GM23338 (cell line): ENCODE measurements around the gene NEU2. TPM values are rescaled to one million over a fixed set of nuclear protein-coding genes. Genes with fewer than 3 reads are reported as not detected.

ENCODE experiments used
- ATAC-seq: fragments of 200-7000 bp; cut with Tn5 transposase; 3 replicates; pipeline ENCODE4 v1.9.1; 2020
- DNase-seq: peaks from one replicate; pipeline ENCODE4 v3.0.0-alpha.2; 2015; ENCODE audit warnings: low spot score
- H2AFZ ChIP-seq: fragments of 200-600 bp; sonication (generic); 2 replicates; pipeline ENCODE4 v1.8.0; 2016; ENCODE audit warnings: antibody characterized with exemption, mild to moderate bottlenecking, moderate library complexity
- H3F3A ChIP-seq: fragments of 200-600 bp; sonication (generic); replicated peaks from 2 replicates; pipeline ENCODE4 v1.8.0; 2017; ENCODE audit warnings: antibody characterized with exemption, mixed run types, low read depth
- H3K27ac ChIP-seq: fragments of 200-600 bp; sonication (generic); 2 replicates; pipeline ENCODE4 v1.6.1; 2016; ENCODE audit warnings: low read depth
- H3K27me3 ChIP-seq: fragments of 200-600 bp; sonication (generic); 2 replicates; pipeline ENCODE4 v1.8.0; 2016; ENCODE audit warnings: mild to moderate bottlenecking, mixed run types, moderate library complexity; ENCODE audit not compliant: insufficient read depth
- H3K36me3 ChIP-seq: fragments of 200-600 bp; sonication (generic); 2 replicates; pipeline ENCODE4 v1.8.0; 2016; ENCODE audit warnings: mild to moderate bottlenecking; ENCODE audit not compliant: insufficient read depth
- H3K4me1 ChIP-seq: fragments of 200-600 bp; sonication (generic); 2 replicates; pipeline ENCODE4 v1.8.0; 2016; ENCODE audit warnings: mild to moderate bottlenecking, moderate library complexity; ENCODE audit not compliant: insufficient read depth
- H3K4me2 ChIP-seq: fragments of 200-600 bp; sonication (generic); 2 replicates; pipeline ENCODE4 v1.7.1; 2017; ENCODE audit warnings: mixed run types
- H3K4me3 ChIP-seq: fragments of 200-600 bp; sonication (generic); 2 replicates; pipeline ENCODE4 v1.6.1; 2016; ENCODE audit warnings: mixed run types
- H3K79me2 ChIP-seq: fragments of 200-600 bp; sonication (generic); replicated peaks from 2 replicates; pipeline ENCODE4 v1.8.0; 2017; ENCODE audit warnings: mild to moderate bottlenecking; ENCODE audit not compliant: insufficient read depth
- H3K9me2 ChIP-seq: fragments of 200-600 bp; sonication (generic); 2 replicates; pipeline ENCODE4 v1.8.0; 2017; ENCODE audit not compliant: insufficient read depth
- H4K20me1 ChIP-seq: fragments of 200-600 bp; sonication (generic); replicated peaks from 2 replicates; pipeline ENCODE4 v1.8.0; 2017; ENCODE audit warnings: mild to moderate bottlenecking; ENCODE audit not compliant: insufficient read depth
- H3K27ac Mint-ChIP-seq: 2 replicates; pipeline ENCODE4 v1.8.0; 2020; ENCODE audit warnings: inconsistent platforms, mild to moderate bottlenecking, moderate library complexity, mixed read lengths
- H3K27me3 Mint-ChIP-seq: 3 replicates; pipeline ENCODE4 v1.8.0; 2022; ENCODE audit warnings: low read depth, mild to moderate bottlenecking, moderate library complexity, mixed read lengths, inconsistent platforms; ENCODE audit not compliant: insufficient read depth, poor library complexity
- H3K36me3 Mint-ChIP-seq: 3 replicates; pipeline ENCODE4 v1.8.0; 2021; ENCODE audit warnings: low read depth, mild to moderate bottlenecking, inconsistent platforms, moderate library complexity, mixed read lengths
- H3K4me1 Mint-ChIP-seq: 3 replicates; pipeline ENCODE4 v1.8.0; 2020; ENCODE audit warnings: mild to moderate bottlenecking, inconsistent platforms, mixed read lengths
- H3K4me3 Mint-ChIP-seq: 3 replicates; pipeline ENCODE4 v1.8.0; 2021; ENCODE audit warnings: moderate library complexity, mild to moderate bottlenecking, inconsistent platforms, mixed read lengths
- H3K9me3 Mint-ChIP-seq: 3 replicates; pipeline ENCODE4 v1.8.0; 2020; ENCODE audit warnings: moderate library complexity, mild to moderate bottlenecking, inconsistent platforms, mixed read lengths
- CTCF ChIP-seq, 2 experiments: fragments of 200-600 bp in 1 of 2; sonication (generic) in 1 of 2; conservative IDR thresholded peaks; 2 replicates each; pipeline versions ENCODE4 v1.5.1 to v1.6.1; 2016 to 2017; ENCODE audit warnings: antibody characterized with exemption in 2 of 2, low read depth in 2 of 2, mild to moderate bottlenecking in 2 of 2, moderate library complexity in 1 of 2
- ETS1 ChIP-seq: IDR thresholded peaks from 2 replicates; pipeline ENCODE4 v1.6.1; 2016; ENCODE audit warnings: antibody characterized with exemption
- EZH2 ChIP-seq: fragments of 200-600 bp; sonication (generic); IDR thresholded peaks from one replicate; pipeline ENCODE4 v1.8.0; 2017; ENCODE audit warnings: antibody characterized with exemption, mild to moderate bottlenecking, low read depth; ENCODE audit not compliant: unreplicated experiment
- EZH2phosphoT487 ChIP-seq: fragments of 200-600 bp; sonication (generic); IDR thresholded peaks from one replicate; pipeline ENCODE4 v1.8.1; 2018; ENCODE audit warnings: antibody characterized with exemption; ENCODE audit not compliant: unreplicated experiment
- JUNB ChIP-seq: IDR thresholded peaks from one replicate; pipeline ENCODE4 v1.6.1; 2016; ENCODE audit warnings: antibody characterized with exemption; ENCODE audit not compliant: unreplicated experiment
- NANOG ChIP-seq: IDR thresholded peaks from 2 replicates; pipeline ENCODE4 v1.6.1; 2016; ENCODE audit warnings: antibody characterized with exemption, borderline replicate concordance
- POLR2AphosphoS5 ChIP-seq: IDR thresholded peaks from 2 replicates; pipeline ENCODE4 v1.6.1; 2016; ENCODE audit warnings: antibody characterized with exemption, low read depth
- STAT1 ChIP-seq: IDR thresholded peaks from one replicate; pipeline ENCODE4 v1.6.1; 2016; ENCODE audit warnings: antibody characterized with exemption; ENCODE audit not compliant: unreplicated experiment
- ZNF114 ChIP-seq: fragments of 250-450 bp; sonication (Bioruptor Pico); IDR thresholded peaks from 2 replicates; pipeline ENCODE4 v1.5.0; 2020; ENCODE audit warnings: mild to moderate bottlenecking, moderate library complexity
- polyA plus RNA-seq: library from polyadenylated mRNA; unstranded; fragments of >200 nt; fragmentation: Nextera tagmentation; extraction: Ambion mirVana; gene quantifications from 2 replicates; pipeline ENCODE4 v1.2.1, GENCODE V29; 2016
- total RNA-seq: library from RNA; depleted of rRNA; stranded (reverse); fragments of >200 nt; shearing (Covaris generic); gene quantifications from 2 replicates; pipeline ENCODE4 v1.2.3, GENCODE V29; 2014
- TF ChIP-seq, protein P1 (sequence below): fragments of 250-450 bp; sonication (Bioruptor Pico); IDR thresholded peaks from 2 replicates; pipeline ENCODE4 v1.5.0; 2020; ENCODE audit warnings: mild to moderate bottlenecking, moderate library complexity

Gene NEU2
- total and polyA plus RNA-seq, 2 experiments from 2014 or later = not detected

GRCh38 chr2:233034091-233034882, 1.8 kb downstream of the NEU2 start:
- H2AFZ ChIP-seq = no peak overlapping the region
- H4K20me1 ChIP-seq = no peaks in the 10 kb centered on the region
- H3K9me2 ChIP-seq = peaks cover 6% of the 10 kb centered on the region; the same call in 1 of the 2 replicates
- TF ChIP-seq NANOG = no peak
- TF ChIP-seq ETS1 = no peak
- no peak for TF ChIP-seq EZH2
- TF ChIP-seq ZNF114 = no peak
- TF ChIP-seq STAT1 = no peak
- TF ChIP-seq POLR2AphosphoS5 = no peak
- no peak for TF ChIP-seq CTCF (conservative IDR thresholded peaks at IDR 0.05; ENCODE audit: low read depth in 2 of 2)
- TF ChIP-seq, protein P1, sequence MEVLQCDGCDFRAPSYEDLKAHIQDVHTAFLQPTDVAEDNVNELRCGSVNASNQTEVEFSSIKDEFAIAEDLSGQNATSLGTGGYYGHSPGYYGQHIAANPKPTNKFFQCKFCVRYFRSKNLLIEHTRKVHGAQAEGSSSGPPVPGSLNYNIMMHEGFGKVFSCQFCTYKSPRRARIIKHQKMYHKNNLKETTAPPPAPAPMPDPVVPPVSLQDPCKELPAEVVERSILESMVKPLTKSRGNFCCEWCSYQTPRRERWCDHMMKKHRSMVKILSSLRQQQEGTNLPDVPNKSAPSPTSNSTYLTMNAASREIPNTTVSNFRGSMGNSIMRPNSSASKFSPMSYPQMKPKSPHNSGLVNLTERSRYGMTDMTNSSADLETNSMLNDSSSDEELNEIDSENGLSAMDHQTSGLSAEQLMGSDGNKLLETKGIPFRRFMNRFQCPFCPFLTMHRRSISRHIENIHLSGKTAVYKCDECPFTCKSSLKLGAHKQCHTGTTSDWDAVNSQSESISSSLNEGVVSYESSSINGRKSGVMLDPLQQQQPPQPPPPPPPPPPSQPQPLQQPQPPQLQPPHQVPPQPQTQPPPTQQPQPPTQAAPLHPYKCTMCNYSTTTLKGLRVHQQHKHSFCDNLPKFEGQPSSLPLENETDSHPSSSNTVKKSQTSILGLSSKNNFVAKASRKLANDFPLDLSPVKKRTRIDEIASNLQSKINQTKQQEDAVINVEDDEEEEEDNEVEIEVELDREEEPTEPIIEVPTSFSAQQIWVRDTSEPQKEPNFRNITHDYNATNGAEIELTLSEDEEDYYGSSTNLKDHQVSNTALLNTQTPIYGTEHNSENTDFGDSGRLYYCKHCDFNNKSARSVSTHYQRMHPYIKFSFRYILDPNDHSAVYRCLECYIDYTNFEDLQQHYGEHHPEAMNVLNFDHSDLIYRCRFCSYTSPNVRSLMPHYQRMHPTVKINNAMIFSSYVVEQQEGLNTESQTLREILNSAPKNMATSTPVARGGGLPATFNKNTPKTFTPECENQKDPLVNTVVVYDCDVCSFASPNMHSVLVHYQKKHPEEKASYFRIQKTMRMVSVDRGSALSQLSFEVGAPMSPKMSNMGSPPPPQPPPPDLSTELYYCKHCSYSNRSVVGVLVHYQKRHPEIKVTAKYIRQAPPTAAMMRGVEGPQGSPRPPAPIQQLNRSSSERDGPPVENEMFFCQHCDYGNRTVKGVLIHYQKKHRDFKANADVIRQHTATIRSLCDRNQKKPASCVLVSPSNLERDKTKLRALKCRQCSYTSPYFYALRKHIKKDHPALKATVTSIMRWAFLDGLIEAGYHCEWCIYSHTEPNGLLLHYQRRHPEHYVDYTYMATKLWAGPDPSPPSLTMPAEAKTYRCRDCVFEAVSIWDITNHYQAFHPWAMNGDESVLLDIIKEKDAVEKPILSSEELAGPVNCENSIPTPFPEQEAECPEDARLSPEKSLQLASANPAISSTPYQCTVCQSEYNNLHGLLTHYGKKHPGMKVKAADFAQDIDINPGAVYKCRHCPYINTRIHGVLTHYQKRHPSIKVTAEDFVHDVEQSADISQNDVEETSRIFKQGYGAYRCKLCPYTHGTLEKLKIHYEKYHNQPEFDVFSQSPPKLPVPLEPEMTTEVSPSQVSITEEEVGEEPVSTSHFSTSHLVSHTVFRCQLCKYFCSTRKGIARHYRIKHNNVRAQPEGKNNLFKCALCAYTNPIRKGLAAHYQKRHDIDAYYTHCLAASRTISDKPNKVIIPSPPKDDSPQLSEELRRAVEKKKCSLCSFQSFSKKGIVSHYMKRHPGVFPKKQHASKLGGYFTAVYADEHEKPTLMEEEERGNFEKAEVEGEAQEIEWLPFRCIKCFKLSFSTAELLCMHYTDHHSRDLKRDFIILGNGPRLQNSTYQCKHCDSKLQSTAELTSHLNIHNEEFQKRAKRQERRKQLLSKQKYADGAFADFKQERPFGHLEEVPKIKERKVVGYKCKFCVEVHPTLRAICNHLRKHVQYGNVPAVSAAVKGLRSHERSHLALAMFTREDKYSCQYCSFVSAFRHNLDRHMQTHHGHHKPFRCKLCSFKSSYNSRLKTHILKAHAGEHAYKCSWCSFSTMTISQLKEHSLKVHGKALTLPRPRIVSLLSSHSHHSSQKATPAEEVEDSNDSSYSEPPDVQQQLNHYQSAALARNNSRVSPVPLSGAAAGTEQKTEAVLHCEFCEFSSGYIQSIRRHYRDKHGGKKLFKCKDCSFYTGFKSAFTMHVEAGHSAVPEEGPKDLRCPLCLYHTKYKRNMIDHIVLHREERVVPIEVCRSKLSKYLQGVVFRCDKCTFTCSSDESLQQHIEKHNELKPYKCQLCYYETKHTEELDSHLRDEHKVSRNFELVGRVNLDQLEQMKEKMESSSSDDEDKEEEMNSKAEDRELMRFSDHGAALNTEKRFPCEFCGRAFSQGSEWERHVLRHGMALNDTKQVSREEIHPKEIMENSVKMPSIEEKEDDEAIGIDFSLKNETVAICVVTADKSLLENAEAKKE (CRISPR knock-in tag) = no peak
- TF ChIP-seq JUNB = no peak
- TF ChIP-seq EZH2phosphoT487 = no peak
- no peak overlapping the region for H3K4me3 Mint-ChIP-seq
- H3K27ac ChIP-seq = no peak overlapping the region
- H3K36me3 ChIP-seq = no peaks in the 10 kb centered on the region
- H3K4me1 ChIP-seq = no peaks in the 10 kb centered on the region
- ATAC-seq (no peak), DNase-seq (no peak)
- no peaks in the 10 kb centered on the region for H3K79me2 ChIP-seq
- H3K27me3 ChIP-seq = no peaks in the 10 kb centered on the region
- H3K9me3 Mint-ChIP-seq = peaks cover 3% of the 10 kb centered on the region; the same call in 1 of the 3 replicates
- H3K4me2 ChIP-seq = no peak overlapping the region
- H3K4me3 ChIP-seq = no peak overlapping the region
- H3F3A ChIP-seq = peaks cover 13% of the 10 kb centered on the region
- peaks cover 3% of the 10 kb centered on the region; the same call in 1 of the 3 replicates for H3K36me3 Mint-ChIP-seq
- H3K27ac Mint-ChIP-seq = no peak overlapping the region
- peaks cover 3% of the 10 kb centered on the region for H3K27me3 Mint-ChIP-seq
- peaks cover 10% of the 10 kb centered on the region for H3K4me1 Mint-ChIP-seq
